Psoas muscle (tissue), 8 donors: ENCODE measurements around the gene ZSCAN30. TPM values are rescaled to one million over a fixed set of nuclear protein-coding genes. Genes with fewer than 3 reads are reported as not detected.

ENCODE experiments used
- ATAC-seq, 4 donors: fragments of 200-7000 bp; cut with Tn5 transposase; one replicate each; pipeline ENCODE4 v1.9.1; 2020; ENCODE audit warnings: moderate library complexity in 3 of 4, mild to moderate bottlenecking in 2 of 4
- DNase-seq, 2 donors: peaks; one replicate each; pipeline ENCODE4 v3.0.0-alpha.2; 2020
- H3K27ac ChIP-seq: fragments of 200-600 bp; one replicate; pipeline ENCODE4 v1.8.0; 2022
- H3K27me3 ChIP-seq, 3 donors: fragments of 200-600 bp in 1 of 3; one replicate each; pipeline versions ENCODE4 v1.6.1 to v1.8.0; 2013 to 2022; ENCODE audit warnings: low read length in 2 of 3, mild to moderate bottlenecking in 2 of 3, moderate library complexity in 1 of 3; ENCODE audit not compliant: insufficient read depth in 3 of 3
- H3K36me3 ChIP-seq, 2 donors: fragments of 200-600 bp in 1 of 2; one replicate each; pipeline versions ENCODE4 v1.6.1 to v1.8.0; 2013 to 2022; ENCODE audit warnings: low read depth in 1 of 2, mild to moderate bottlenecking in 1 of 2, moderate library complexity in 1 of 2; ENCODE audit not compliant: insufficient read depth in 1 of 2
- H3K4me1 ChIP-seq: fragments of 200-600 bp; one replicate; pipeline ENCODE4 v1.8.0; 2022
- H3K4me3 ChIP-seq: fragments of 200-600 bp; one replicate; pipeline ENCODE4 v1.8.0; 2022; ENCODE audit warnings: mild to moderate bottlenecking
- H3K9me3 ChIP-seq: fragments of 200-600 bp; one replicate; pipeline ENCODE4 v1.8.0; 2022
- WGBS, 3 donors: extraction: QIAGEN DNeasy Blood & Tissue Kit; methylation state at CpG; one replicate each; pipeline versions ENCODE4 v1.1.6 to v1.1.7; 2013; 5-methylcytosine and 5-hydroxymethylcytosine counted together
- intact Hi-C, 2 donors: fragments of 100-400 bp; cut with DNase I; formaldehyde crosslinking; loops; one replicate each; pipeline versions ENCODE4 v1.11.0 to v1.14.2; 2022
- polyA plus RNA-seq, 3 donors: library from polyadenylated mRNA; stranded (reverse); fragments of 200-250 nt; gene quantifications; one replicate each; pipeline ENCODE4 v1.2.3, GENCODE V29; 2013
- total RNA-seq, 4 donors: library from RNA; stranded (reverse); fragmentation: NEBNext Ultra II Directional in 2 of 4; extraction: Animal tissue kit (Norgen Biotek cat#: 25700) in 2 of 4; gene quantifications; one replicate each; pipeline versions ENCODE4 v1.2.1 to v1.2.4, GENCODE V29; 2021 to 2023
- TF ChIP-seq, protein P1 (sequence below): fragments of 200-600 bp; IDR thresholded peaks from one replicate; pipeline ENCODE4 v1.8.0; 2022; ENCODE audit warnings: antibody characterized with exemption
- donor health status: healthy with polysubstance abuse.
- donor health status: DM: no; HTN: no; CAD: no; lungs with moderate emphysema.
- donor health status: Bipolar disorder and iron deficiency.
- donor health status: healthy.
- donor health status: DM: yes; HTN: yes; CAD: no.
- donor health status: DM: no; HTN: no; CAD: no.
- donor health status: DM: no; HTN: no; CAD: no.
- donor health status: DM: yes; HTN: yes; CAD: no.

Gene ZSCAN30
- total and polyA plus RNA-seq, 7 donors, result 3.0 to 12.2 (median 8.8) TPM

DNA sequence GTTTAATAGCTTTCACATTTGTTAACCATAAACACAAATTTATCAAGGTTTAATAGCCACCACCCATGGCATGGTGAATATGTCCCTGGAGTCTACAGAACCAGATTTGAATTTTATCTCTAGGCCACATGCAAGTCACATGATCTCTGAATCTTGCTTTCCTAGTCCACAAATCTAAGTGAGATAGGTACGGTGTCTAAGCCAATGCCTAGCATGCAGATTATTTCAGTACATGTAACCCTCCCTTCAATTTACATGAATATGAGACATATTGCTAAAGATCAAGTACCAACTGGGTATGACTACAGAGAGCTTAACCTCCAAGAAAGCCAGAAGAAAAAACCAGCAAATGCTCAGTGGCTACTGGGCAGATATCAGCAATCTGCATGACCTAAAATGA is 44.2 kb upstream of the ZSCAN30 start:
- H3K36me3 ChIP-seq, result peaks cover 11 to 78% of the 10 kb centered on the region in 2 donors
- ATAC-seq (peak in 1 of 4 donors; percentile 41), DNase-seq (no peak)
- TF ChIP-seq, protein P1, sequence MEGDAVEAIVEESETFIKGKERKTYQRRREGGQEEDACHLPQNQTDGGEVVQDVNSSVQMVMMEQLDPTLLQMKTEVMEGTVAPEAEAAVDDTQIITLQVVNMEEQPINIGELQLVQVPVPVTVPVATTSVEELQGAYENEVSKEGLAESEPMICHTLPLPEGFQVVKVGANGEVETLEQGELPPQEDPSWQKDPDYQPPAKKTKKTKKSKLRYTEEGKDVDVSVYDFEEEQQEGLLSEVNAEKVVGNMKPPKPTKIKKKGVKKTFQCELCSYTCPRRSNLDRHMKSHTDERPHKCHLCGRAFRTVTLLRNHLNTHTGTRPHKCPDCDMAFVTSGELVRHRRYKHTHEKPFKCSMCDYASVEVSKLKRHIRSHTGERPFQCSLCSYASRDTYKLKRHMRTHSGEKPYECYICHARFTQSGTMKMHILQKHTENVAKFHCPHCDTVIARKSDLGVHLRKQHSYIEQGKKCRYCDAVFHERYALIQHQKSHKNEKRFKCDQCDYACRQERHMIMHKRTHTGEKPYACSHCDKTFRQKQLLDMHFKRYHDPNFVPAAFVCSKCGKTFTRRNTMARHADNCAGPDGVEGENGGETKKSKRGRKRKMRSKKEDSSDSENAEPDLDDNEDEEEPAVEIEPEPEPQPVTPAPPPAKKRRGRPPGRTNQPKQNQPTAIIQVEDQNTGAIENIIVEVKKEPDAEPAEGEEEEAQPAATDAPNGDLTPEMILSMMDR, result no peak
- H3K27ac ChIP-seq, result no peak overlapping the region
- peaks cover 20% of the 10 kb centered on the region for H3K4me1 ChIP-seq
- intact Hi-C loops, result no loop called here
- H3K27me3 ChIP-seq, result no peaks in the 10 kb centered on the region
- H3K4me3 ChIP-seq, result no peak overlapping the region
- no peaks in the 10 kb centered on the region for H3K9me3 ChIP-seq
- 84 to 100% (median 85%) methylated on average over 1 of the region's 1 CpG for WGBS, 3 donors

DNA sequence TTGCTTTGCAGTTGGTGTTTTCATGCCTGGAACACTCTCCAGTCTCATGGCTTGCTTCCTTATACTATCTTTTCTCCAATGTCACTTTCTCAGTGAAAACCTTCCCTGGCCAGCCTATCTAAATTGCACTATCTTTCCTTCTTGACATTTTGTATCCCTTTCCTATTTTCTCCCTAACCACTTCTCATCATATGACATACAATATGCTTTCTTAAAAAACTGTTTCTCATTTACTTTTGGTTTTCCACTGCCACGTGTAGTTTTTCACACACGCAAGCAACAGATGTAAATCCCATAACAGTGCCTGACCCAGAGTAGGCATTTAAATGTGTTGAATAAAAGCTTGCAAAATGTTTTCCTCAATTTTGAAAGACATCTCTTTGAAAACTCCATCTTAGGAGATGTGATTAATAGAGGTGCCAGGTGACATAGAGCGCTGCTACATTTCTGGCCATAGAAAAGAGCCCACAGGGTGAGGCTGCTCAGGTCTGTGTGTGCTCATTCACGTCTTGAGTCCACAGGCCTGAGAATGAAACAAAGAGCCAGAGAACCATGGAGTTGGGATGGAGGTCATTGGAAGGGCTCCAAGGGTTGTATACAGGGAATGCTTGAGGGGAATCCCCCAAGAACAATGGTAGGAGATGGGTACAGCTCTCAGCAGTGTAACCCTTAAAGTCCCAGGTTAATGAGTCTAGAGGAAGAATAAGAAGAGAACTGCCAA is 41.5 kb upstream of the ZSCAN30 start:
- ATAC-seq (no peak), DNase-seq (no peak)
- Histone ChIP-seq H3K4me3 (no peak overlapping the region), H3K27ac (no peak overlapping the region), H3K4me1 (peaks cover 11% of the 10 kb centered on the region), H3K27me3 (no peaks in the 10 kb centered on the region), H3K9me3 (no peaks in the 10 kb centered on the region), H3K36me3 (peaks cover 6 to 51% of the 10 kb centered on the region in 2 donors)
- WGBS, 3 donors, result 67 to 75% (median 73%) methylated on average over 4 of the region's 4 CpGs
- TF ChIP-seq, protein P1, result no peak
- intact Hi-C loops, result no loop called here

DNA sequence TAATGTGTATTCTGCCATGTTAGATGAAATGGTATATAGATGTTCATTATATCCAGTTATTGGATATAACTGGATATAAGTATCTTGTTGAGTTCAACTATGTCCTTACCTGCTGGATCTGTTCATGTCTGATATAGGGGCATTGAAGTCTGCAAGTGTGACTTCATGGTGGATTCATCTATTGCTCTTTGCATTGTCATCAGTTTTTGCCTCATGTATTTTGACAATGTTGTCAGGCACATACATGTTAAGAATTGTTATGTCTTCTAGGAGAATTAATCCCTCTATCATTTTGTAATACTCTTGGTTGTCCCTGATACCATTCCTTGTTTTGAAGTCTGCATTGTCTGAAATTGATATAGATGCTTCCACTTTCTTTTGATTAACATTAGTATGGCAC is 38.8 kb upstream of the ZSCAN30 start:
- H3K36me3 ChIP-seq, result peaks cover 0 to 24% of the 10 kb centered on the region in 2 donors
- no peak for ATAC-seq
- H3K9me3 ChIP-seq, result no peaks in the 10 kb centered on the region
- H3K27ac ChIP-seq, result no peak overlapping the region
- TF ChIP-seq, protein P1, result no peak
- no peak overlapping the region for H3K4me3 ChIP-seq
- DNase-seq, result no peak
- intact Hi-C loops, result no loop called here
- no peaks in the 10 kb centered on the region for H3K4me1 ChIP-seq
- H3K27me3 ChIP-seq, result no peaks in the 10 kb centered on the region

DNA sequence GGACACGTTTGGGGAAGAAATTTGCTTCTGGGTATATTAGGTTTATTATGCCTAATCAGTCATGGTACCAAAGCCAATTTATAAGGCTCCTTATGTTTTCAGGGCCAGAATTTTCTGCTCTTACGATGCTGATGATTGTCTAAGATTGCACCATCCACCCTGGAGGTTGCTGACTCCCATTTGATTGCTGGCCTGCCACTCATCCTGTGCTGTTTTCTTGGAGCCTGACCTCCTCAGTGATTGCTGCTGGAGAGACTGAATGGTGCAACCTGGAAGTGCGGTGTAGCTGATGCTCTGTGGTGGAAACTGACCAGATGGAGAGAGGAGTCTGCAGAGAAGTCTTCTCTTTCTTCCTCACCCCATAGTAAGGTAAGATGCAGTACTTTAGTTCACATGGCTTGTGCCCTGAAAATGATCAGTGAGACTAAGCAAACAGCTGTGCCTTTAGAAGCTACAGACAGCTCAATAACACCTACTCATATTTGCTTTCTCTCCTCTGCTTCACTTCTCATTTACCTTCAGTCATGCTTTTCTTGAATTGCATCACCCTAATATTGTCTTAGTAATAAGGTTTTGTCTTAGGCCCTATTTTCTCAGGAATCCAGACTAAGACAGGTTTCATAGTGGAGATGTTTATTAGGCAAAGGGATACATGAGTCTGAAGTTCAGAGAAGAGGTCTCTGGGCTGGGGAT is 36.8 kb upstream of the ZSCAN30 start:
- DNase-seq (no peak), ATAC-seq (no peak)
- intact Hi-C loops, result no loop called here
- Histone ChIP-seq H3K9me3 (no peaks in the 10 kb centered on the region), H3K36me3 (peaks cover 0 to 7% of the 10 kb centered on the region in 2 donors), H3K4me1 (no peaks in the 10 kb centered on the region), H3K27ac (no peak overlapping the region), H3K27me3 (no peaks in the 10 kb centered on the region), H3K4me3 (no peak overlapping the region)
- TF ChIP-seq, protein P1, result no peak
- WGBS, 3 donors, result 45 to 62% (median 48%) methylated on average over 3 of the region's 3 CpGs
